Measurements from ENCODE around the gene LAMB1. TPM values are rescaled to one million over a fixed set of nuclear protein-coding genes. Genes with fewer than 3 reads are reported as not detected.

The LAMB1 gene
- total and polyA plus RNA-seq, 2 experiments from 2014 or later: 284 to 323 TPM

DNA sequence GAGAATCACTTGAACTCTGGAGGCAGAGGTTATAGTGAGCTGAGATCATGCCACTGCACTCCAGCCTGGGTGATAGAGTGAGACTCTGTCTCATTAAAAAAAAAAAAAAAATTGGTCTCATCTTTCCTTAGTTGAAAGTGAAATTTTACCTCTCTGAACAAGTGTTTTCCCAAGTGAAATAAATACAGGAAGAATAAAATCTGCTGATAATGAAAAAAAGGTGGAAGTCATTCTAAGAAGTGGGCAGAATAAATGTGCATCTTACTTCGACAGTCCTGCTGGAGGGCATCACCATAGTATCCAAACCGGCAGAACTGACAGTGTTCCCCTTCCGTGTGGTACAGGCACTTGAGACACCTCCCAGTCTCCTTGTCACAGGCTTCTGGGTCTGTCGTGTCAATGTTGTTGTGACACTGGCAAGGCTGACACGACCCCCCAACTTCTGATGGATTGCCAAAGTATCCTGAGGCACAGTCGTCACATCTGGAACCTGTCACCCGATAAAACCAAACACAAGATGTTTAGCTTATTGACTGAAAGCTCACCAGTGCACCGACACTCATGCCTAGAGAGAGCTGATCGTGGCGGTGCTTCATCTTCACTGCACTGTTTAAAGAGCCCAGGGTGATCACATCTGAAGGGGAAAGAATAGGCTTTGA, 49.6 kb downstream of the LAMB1 start:
- H3K79me2 ChIP-seq: peaks cover 7% of the 10 kb centered on the region
- H3K4me1 ChIP-seq (ENCODE audit: insufficient read depth): peaks cover 40% of the 10 kb centered on the region
- no peak overlapping the region for H3K4me3 ChIP-seq
- H3K27ac ChIP-seq: peak overlapping the region; percentile 53
- no peaks in the 10 kb centered on the region for H4K20me1 ChIP-seq (ENCODE audit: insufficient read depth, poor library complexity, severe bottlenecking)
- H2AFZ ChIP-seq: no peak overlapping the region
- no peak overlapping the region for H3K4me2 ChIP-seq
- H3K27me3 ChIP-seq: no peaks in the 10 kb centered on the region
- no peaks in the 10 kb centered on the region for H3K9me2 ChIP-seq (replicated peaks; ENCODE audit: insufficient read depth)
- H3K36me3 ChIP-seq (replicated peaks; ENCODE audit: insufficient read depth, low read depth): no peaks in the 10 kb centered on the region
- TF ChIP-seq, protein P1, sequence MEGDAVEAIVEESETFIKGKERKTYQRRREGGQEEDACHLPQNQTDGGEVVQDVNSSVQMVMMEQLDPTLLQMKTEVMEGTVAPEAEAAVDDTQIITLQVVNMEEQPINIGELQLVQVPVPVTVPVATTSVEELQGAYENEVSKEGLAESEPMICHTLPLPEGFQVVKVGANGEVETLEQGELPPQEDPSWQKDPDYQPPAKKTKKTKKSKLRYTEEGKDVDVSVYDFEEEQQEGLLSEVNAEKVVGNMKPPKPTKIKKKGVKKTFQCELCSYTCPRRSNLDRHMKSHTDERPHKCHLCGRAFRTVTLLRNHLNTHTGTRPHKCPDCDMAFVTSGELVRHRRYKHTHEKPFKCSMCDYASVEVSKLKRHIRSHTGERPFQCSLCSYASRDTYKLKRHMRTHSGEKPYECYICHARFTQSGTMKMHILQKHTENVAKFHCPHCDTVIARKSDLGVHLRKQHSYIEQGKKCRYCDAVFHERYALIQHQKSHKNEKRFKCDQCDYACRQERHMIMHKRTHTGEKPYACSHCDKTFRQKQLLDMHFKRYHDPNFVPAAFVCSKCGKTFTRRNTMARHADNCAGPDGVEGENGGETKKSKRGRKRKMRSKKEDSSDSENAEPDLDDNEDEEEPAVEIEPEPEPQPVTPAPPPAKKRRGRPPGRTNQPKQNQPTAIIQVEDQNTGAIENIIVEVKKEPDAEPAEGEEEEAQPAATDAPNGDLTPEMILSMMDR (IDR thresholded peaks at IDR 0.05; ENCODE audit: poor library complexity): no peak
- TF ChIP-seq EZH2phosphoT487 (IDR thresholded peaks at IDR 0.05; ENCODE audit: low read depth, severe bottlenecking, unreplicated experiment) (no peak), EZH2 (IDR thresholded peaks at IDR 0.05; ENCODE audit: borderline replicate concordance) (no peak)
- H3K9me3 ChIP-seq (ENCODE audit: low read depth): no peaks in the 10 kb centered on the region
- no peak for DNase-seq (ENCODE audit: low spot score)
- 44% methylated on average over 10 of the region's 10 CpGs for WGBS (ENCODE audit: low lambda C conversion rate, missing lambda C conversion rate)

DNA sequence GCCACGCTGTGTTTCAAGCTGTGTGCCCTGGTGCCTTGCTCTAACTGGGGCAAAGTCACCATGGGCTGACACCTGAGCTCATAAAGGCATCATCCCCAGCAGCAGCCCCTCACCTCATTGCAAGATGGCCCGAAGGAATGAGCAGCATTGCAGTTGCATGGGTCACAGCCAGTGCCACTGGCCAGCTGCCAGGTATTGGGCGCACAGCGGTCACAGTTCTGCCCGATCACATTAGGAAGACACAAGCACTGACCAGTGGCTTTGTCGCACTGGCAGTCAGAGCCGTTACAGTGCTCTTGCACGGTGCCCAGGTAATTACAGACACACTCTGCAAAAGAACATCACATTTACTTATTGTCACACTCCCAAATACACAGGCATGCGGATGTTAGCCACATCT, 51.1 kb downstream of the LAMB1 start:
- no peaks in the 10 kb centered on the region for H3K36me3 ChIP-seq (replicated peaks; ENCODE audit: insufficient read depth, low read depth)
- H3K4me3 ChIP-seq: no peak overlapping the region
- H3K4me1 ChIP-seq (ENCODE audit: insufficient read depth): peaks cover 40% of the 10 kb centered on the region
- no peaks in the 10 kb centered on the region for H3K9me3 ChIP-seq (ENCODE audit: low read depth)
- no peak for DNase-seq (ENCODE audit: low spot score)
- no peaks in the 10 kb centered on the region for H4K20me1 ChIP-seq (ENCODE audit: insufficient read depth, poor library complexity, severe bottlenecking)
- peaks cover 7% of the 10 kb centered on the region for H3K79me2 ChIP-seq
- no peaks in the 10 kb centered on the region for H3K27me3 ChIP-seq
- peak overlapping the region; percentile 45 for H3K27ac ChIP-seq
- H3K4me2 ChIP-seq: no peak overlapping the region
- WGBS (ENCODE audit: low lambda C conversion rate, missing lambda C conversion rate): 81% methylated on average over 9 of the region's 9 CpGs
- H3K9me2 ChIP-seq (replicated peaks; ENCODE audit: insufficient read depth): no peaks in the 10 kb centered on the region
- no peak overlapping the region for H2AFZ ChIP-seq
- TF ChIP-seq EZH2 (IDR thresholded peaks at IDR 0.05; ENCODE audit: borderline replicate concordance) (no peak), EZH2phosphoT487 (IDR thresholded peaks at IDR 0.05; ENCODE audit: low read depth, severe bottlenecking, unreplicated experiment) (no peak)
- TF ChIP-seq, protein P1 (IDR thresholded peaks at IDR 0.05; ENCODE audit: poor library complexity): no peak

- TF ChIP-seq, protein P1 (IDR thresholded peaks at IDR 0.05; ENCODE audit: poor library complexity): no peak
- TF ChIP-seq EZH2phosphoT487 (IDR thresholded peaks at IDR 0.05; ENCODE audit: low read depth, severe bottlenecking, unreplicated experiment): no peak
- TF ChIP-seq EZH2 (IDR thresholded peaks at IDR 0.05; ENCODE audit: borderline replicate concordance): no peak
- no peak for DNase-seq (ENCODE audit: low spot score)
- Histone ChIP-seq H3K36me3 (replicated peaks; ENCODE audit: insufficient read depth, low read depth) (no peaks in the 10 kb centered on the region), H3K9me3 (ENCODE audit: low read depth) (no peaks in the 10 kb centered on the region), H3K79me2 (peaks cover 4% of the 10 kb centered on the region), H3K4me1 (ENCODE audit: insufficient read depth) (peaks cover 40% of the 10 kb centered on the region), H3K4me3 (no peak overlapping the region), H3K9me2 (replicated peaks; ENCODE audit: insufficient read depth) (no peaks in the 10 kb centered on the region), H2AFZ (no peak overlapping the region), H3K27ac (peak overlapping the region; percentile 45), H4K20me1 (ENCODE audit: insufficient read depth, poor library complexity, severe bottlenecking) (no peaks in the 10 kb centered on the region), H3K27me3 (no peaks in the 10 kb centered on the region), H3K4me2 (no peak overlapping the region)
- WGBS (ENCODE audit: low lambda C conversion rate, missing lambda C conversion rate): 94% methylated on average over 14 of the region's 14 CpGs
These were observed 51.7 kb downstream of the LAMB1 start for GRCh38 chr7:107951172-107951787.
